ENCODE measurements around the gene EIF4EBP3.

Gene EIF4EBP3

DNA sequence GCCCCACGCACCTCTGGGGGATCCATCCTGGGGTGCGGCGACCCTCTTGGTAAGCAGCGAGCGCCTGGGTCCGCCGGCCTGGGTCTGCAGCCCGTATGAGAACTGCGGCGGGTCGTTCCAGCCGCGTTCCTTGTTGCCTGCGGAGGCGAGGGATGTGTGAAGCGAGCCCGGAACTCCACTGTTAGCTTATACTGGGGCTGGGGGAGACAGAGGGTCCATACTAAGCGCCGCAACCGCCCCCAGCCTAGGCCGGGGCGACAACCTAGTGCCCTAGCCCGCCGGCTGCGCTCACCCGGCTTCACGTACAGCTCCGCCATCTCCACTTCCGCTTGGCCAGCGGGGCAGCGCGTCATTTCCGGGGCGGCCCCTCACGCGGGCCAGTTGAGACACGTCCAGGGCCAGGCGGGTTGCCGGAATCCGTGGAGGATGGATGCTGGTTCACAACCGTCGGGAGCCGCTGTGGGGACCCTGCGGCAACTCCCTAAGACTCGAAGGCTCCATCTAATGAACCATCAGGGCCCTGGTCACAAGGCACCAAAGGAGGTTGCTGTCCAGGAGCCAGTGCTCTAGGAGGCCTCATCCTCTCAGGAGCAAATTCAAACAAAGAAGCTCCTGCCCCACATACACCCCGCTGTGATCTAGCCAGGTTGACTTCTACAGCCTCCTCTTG is 9.8 kb downstream of the EIF4EBP3 start, which contains the start of gene SRA1:
Gene SRA1, minus strand, starts transcription at position 338 of the 670 bp plus-strand sequence. Its CDS starts 21 bp downstream, at position 317.
- DNase-seq (ENCODE audit: low read depth in 3 of 3): peak; percentile 79 to 90 (median 80)

DNA sequence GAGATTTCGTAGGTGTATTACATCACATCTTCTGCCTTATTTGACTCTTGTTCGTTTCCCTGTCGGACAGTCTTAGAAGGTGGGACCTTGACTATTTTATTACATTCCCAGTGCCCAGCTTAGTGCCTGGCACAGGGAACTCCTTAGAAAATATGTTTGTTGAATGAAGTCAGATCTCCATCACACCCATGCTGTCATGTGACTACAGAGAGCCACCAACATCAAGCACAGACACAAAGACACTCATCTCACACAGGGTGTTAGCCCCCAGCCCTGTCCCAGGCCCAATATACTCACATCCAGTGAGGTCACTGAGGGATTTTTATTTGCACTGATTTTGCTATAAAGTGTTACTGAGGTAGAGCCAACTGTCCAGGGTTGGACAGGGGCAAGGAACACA is 10.5 kb downstream of the EIF4EBP3 start:
- no peak for DNase-seq (ENCODE audit: low read depth in 3 of 3)

DNA sequence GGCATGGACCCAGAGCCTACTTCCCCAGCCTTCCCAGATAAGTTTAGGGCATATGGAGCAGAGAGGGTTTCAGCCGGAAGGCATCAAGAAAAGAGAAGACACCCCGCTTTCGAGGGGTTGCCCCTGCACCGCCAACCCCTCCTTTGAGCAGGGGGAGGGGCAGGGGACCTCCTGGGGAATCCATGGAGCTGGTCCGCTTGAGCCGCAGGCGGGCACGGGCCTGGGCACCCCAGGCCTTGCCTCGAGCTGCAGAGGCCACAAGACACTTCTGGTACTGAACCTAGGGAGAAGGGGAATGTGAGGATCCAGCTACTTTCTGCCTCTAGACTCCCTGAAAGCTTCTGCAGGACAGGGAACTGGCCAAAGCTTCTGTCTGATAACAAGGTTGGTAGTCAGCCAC is 11.1 kb downstream of the EIF4EBP3 start:
- no peak for DNase-seq (ENCODE audit: low read depth in 3 of 3)

DNA sequence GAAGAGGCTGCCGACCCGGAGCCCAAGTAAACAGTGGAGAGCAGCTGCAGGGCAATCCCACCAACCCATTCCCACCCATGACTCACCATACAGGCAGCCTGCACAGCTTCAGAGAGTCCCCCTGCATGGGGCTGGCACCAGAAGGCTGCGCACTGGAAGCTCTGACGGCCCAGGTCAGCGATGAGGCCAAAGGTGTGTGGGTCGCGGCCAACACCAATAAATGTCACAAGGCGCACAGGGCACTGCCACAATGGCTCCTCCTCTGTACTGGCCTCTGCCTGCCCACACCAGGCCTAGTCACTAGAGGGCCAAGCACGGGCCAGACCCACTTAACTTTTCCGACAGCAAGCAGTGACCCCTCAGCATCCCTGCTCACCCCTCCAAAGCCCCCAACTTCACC is 12.8 kb downstream of the EIF4EBP3 start:
- DNase-seq (ENCODE audit: low read depth in 3 of 3): no peak

DNA sequence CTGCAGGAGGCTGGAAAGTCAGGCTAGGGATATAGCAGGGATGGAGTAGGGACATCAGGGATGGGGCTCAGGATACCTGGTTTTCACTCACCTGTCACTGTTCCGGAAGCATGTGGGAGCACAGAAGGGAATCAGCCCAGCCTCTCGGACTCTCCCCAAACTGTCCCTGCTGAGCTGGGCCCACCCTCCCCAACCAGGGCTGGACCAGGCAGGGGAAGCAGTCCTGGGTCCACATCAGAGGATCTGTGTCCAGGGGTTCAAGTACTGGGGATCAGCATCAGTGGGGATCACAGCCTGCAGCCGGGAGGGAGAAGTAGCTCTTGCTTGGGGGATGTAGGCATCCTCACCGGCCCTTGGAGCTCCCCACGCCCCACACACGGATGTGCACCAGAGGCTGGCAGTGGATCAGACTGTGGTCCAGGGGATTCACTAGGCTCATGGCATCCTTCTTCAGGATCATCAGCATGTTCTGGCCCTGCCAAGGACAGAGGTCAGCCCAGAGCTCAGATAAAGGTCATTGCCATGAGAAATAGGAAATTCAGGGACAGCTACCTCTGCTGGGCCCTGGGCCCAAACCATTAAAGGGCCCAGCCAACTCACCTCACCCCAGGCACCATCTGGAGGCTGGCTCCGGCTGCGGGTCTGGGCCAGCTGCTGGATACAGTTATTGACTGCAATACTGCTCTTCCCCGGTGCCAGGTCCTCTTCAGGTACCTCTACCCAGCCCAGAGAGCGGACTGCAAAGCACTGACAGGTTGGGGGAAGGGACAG is 14.5 kb downstream of the EIF4EBP3 start:
- no peak for DNase-seq (ENCODE audit: low read depth in 3 of 3)

DNA sequence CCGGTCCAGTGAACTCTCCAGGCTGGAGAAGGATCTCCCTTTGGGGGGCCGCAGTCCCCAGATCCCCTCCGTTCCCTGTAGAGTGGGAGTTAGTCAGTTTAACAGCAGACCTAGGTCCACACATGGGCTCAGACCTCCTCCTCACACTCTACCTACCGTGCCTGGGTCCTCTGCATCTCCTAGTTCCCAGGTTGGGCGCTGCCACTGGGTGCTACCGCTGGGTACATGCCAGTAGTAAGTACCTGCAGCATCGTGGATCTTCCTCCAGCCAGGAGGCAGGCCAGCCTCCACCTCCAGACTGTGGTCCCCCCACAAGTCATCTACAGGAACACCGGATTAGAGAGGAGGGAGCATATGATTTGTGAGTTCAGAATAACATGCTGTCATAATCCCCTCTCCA is 16.1 kb downstream of the EIF4EBP3 start:
- DNase-seq (ENCODE audit: low read depth in 3 of 3): no peak

DNA sequence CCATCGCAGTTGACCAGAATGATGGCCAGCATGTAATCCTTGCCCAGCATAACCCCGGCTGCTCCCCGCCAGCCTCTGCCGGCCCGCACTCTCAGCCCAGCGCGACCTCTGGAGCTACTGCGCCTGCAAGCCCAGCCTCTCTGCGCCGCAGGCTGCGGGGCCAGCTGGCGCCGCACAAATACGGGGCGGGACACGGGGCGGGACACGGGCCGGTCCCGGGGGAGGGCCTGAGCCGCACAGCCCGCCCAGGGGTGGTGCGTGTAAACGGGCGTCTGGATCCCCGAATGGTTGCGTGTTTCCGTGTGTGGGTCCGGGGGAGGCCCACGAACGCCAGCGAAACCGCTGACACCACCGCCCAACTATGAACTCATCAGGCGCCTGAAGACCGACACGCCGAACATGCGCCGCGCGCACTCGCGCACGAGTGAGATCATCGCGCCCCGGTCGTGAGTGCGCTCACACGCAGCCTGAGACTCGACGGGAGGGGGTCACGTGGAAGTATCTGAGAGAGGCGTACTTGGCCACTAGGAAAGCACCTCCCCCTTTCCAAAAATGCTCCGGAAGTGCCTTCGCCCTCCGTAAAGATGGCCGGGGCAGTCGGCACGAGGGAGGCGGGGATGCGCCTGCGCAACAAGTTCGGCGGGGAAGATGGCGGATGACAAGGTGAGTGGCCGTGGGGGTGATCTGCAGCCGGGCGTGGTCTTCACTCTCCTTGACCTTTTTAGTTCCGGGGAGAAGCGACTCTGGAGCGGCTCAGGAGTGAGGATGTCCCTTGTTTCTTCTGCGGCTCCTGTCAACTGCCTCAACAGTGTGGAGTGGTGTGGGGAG is 16.9 kb downstream of the EIF4EBP3 start, which contains the start of the genes APBB3 and SLC35A4:
Gene APBB3, minus strand, starts transcription at position 403 of the 828 bp plus-strand sequence. Its CDS starts 353 bp downstream, at position 50.
Gene SLC35A4, plus strand, starts transcription at position 633 of the 828 bp plus-strand sequence. CDS start 2,342 bp downstream, outside the sequence.
- peak; percentile 89 to 95 (median 94) for DNase-seq (ENCODE audit: low read depth in 3 of 3)

DNA sequence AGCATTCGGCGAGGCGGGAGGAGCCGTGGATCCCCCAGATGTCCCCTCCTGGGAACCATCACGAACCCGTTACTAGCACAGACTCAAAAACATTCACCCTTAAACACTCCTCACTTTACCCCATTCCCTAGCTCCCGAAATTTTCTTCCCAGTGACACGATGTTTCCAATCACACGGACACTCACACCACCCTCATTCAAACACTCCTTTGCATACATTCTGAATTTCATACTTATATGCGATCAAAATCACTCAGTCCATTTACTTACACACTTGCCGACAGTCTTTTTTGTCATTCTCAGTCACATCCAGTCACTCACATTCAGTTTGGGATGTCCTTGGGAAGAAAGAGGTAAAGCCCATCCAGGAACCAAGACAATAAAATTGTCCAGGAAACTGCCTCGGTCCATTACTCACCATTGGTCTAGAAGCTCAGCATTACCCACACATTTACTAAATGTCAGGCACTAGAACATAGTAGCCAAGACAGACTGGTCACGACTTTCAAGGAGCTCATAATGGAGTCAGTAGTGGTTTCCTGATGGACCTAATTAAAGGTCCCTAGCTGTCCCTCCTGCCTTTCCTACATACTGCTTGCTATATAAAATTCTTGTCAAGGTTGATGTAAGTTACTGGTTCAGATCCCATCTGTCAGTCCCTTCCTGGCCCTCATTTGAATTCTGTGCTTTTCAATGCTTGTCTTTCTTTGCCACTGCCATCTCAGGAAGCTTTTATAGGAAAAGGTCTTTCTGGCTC is 17.7 kb downstream of the EIF4EBP3 start:
- DNase-seq (ENCODE audit: low read depth in 3 of 3): no peak

DNA sequence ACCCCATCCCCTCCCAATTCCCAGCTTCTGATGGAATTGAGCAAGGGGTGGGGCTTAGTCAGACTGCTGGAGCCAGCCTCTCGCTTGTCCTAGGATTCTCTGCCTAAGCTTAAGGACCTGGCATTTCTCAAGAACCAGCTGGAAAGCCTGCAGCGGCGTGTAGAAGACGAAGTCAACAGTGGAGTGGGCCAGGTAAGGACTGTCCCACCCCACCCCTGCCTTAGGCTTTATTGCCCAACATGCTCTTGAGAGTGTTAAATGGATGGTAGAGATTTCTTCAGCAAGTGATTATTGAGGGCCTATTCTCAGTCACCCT is 18.3 kb downstream of the EIF4EBP3 start:
- no peak for DNase-seq (ENCODE audit: low read depth in 3 of 3)

DNA sequence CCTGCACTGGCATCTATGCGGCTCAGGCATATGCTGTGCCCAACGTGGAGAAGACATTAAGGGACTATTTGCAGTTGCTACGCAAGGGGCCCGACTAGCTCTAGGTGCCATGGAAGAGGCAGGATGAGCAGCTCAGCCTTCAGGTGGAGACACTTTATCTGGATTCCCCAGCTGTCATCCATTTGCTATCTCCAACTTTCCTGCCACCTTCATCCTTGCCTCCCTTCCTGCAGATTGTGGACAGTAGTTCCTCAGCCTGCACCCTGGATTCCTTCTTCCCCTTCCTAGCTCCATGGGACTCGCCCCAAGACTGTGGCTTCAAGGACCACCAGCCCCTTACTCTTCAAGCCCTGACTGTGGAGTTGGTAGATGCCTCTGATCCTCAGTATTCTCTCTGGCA is 19.2 kb downstream of the EIF4EBP3 start:
- no peak for DNase-seq (ENCODE audit: low read depth in 3 of 3)

DNA sequence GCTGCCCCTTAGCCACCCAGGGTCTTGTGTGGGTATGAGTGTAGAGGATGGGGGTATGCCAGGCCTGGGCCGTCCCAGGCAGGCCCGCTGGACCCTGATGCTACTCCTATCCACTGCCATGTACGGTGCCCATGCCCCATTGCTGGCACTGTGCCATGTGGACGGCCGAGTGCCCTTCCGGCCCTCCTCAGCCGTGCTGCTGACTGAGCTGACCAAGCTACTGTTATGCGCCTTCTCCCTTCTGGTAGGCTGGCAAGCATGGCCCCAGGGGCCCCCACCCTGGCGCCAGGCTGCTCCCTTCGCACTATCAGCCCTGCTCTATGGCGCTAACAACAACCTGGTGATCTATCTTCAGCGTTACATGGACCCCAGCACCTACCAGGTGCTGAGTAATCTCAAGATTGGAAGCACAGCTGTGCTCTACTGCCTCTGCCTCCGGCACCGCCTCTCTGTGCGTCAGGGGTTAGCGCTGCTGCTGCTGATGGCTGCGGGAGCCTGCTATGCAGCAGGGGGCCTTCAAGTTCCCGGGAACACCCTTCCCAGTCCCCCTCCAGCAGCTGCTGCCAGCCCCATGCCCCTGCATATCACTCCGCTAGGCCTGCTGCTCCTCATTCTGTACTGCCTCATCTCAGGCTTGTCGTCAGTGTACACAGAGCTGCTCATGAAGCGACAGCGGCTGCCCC is 19.8 kb downstream of the EIF4EBP3 start:
- no peak for DNase-seq (ENCODE audit: low read depth in 3 of 3)

DNA sequence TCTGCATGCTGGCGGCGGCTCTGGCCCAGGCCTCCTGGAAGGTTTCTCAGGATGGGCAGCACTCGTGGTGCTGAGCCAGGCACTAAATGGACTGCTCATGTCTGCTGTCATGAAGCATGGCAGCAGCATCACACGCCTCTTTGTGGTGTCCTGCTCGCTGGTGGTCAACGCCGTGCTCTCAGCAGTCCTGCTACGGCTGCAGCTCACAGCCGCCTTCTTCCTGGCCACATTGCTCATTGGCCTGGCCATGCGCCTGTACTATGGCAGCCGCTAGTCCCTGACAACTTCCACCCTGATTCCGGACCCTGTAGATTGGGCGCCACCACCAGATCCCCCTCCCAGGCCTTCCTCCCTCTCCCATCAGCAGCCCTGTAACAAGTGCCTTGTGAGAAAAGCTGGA is 20.4 kb downstream of the EIF4EBP3 start:
- DNase-seq (ENCODE audit: low read depth in 3 of 3): no peak

DNA sequence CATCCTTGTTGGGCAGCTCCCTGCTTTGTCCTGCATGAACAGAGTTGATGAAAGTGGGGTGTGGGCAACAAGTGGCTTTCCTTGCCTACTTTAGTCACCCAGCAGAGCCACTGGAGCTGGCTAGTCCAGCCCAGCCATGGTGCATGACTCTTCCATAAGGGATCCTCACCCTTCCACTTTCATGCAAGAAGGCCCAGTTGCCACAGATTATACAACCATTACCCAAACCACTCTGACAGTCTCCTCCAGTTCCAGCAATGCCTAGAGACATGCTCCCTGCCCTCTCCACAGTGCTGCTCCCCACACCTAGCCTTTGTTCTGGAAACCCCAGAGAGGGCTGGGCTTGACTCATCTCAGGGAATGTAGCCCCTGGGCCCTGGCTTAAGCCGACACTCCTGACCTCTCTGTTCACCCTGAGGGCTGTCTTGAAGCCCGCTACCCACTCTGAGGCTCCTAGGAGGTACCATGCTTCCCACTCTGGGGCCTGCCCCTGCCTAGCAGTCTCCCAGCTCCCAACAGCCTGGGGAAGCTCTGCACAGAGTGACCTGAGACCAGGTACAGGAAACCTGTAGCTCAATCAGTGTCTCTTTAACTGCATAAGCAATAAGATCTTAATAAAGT is 21.1 kb downstream of the EIF4EBP3 start:
- no peak for DNase-seq (ENCODE audit: low read depth in 3 of 3)

DNA sequence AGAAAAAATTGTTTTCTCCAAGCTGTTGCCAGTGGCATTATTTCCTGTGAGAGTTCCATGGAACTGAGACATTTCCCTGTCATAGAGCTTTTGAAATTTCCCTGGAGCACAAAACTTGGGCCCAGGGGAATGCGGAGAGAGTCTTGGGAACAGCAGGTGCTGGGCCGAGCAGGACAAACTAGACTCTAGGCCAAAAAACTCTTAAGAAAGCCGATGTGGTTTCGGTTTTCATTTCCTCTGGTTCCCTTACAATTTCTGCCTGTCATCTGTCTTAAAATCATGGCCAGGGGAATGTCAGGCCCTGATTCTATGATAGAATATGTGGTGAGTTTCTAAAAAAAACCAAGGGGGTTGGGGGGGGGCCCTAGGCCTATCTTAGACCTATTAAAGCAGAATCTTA is 21.7 kb downstream of the EIF4EBP3 start:
- DNase-seq (ENCODE audit: low read depth in 3 of 3): no peak

DNA sequence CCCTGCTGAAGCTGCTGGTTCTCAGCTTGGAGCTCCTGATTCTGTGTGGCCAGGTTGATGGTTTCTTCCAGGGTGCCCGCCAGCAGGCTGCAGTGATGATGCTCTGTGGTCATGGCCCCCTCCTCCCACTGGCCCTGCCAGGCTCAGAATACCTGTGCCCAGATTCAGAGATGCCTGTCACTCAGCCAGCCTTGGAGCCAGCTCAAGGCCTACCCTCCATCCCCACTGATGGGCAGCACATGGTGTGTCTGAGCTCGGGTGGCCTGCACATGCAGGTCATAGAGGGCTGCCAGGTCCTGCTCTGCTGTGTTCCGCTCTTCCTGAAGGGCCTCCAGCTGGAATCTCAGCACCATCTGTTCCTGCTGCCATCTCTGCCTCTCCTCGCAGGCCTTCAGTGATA is 22.6 kb downstream of the EIF4EBP3 start:
- no peak for DNase-seq (ENCODE audit: low read depth in 3 of 3)

DNA sequence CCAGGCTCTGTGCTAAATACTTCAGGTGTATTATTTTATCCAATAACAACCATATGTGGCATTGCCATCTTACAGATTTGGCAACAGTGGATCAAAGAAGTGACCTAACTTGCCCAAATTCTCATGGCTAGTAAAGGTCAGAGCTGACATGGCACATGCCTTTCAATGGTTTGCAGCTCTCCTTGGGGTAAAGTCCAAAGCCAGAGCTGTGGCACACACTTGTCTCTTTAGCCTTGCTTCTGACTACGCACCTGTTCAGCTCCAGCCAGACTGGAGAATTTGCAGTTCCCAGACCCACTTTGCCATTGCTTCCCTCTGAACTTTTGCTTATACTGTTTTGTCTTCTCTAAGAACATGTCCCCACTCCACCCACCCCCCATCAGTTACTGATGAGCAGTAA is 23.0 kb downstream of the EIF4EBP3 start:
- no peak for DNase-seq (ENCODE audit: low read depth in 3 of 3)

DNA sequence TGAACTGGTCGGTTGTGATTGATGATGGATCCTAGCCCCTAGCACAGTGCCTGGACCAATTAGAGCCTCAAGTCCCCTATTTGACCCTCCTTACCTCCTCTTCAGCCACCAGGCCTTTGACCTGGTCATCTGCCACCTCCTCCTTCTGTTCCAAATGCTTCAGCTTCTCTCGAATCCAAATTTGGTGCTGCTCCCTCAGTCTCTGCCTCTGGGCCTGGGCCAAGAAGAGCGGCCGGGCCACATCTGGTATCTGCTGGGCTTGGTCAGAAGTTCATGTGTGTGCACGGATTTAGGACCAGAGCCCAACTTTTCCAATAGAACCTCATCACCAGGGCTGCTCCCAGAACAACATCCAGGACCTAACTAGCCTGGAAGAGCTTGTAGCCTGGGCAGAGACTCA is 23.6 kb downstream of the EIF4EBP3 start:
- DNase-seq (ENCODE audit: low read depth in 3 of 3): no peak

DNA sequence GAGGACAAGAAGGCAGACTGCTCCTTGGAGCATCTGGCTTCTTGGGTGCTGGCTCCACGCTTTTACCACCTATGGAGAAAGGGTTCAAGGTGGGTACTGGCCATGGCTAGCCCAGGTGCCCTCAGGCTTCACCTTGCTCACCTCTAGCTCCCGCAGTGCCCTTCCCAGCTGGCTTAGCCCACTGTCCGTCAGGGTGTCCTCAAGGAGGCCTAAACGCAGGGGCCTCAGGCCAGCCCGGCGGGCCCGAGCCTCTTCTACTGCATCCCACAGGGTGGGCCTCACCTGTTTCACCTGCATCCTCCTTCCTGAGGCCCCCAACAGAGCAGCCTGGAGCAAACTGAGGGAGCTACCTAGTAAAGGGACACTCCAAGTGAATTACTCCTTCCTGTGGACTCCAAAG is 26.2 kb downstream of the EIF4EBP3 start:
- DNase-seq (ENCODE audit: low read depth in 3 of 3): no peak

DNA sequence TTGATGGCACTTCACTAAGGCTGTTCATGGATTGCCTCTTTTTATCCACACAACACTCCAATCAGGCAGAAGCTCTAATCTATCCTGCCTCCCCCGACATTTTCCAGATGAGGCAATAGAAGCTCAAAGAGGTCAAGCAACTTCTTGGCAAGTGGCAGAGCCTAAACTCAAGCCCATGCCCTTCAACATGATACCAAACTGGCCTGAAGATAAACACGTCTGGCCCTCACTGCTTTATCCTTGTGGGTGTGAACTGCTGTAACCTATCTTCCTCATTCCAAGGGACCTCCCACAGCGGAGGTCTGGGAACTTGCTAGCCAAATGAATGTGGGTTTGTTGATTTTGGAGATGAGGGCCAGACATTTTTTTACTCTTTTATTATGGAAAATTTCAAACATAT is 26.7 kb downstream of the EIF4EBP3 start:
- DNase-seq (ENCODE audit: low read depth in 3 of 3): no peak

DNA sequence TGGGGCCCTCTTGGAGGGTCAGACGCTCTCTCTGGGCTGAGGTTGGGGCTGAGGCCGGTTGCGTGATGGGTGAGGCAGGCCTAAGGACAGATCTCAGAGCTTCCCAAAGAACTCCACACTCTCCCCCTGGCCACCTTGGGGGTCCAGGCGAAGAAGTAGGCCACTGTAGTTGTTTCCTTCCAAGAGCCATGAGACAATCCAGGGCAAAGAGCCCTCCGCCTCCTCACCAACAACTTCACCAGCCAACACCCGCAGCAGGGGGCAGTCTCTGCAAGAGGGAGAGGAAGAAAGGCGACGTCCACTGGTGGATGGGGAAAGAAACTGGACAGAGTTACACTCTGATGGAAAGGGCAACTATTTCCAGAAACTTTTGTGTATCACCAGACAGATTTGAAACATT is 27.8 kb downstream of the EIF4EBP3 start:
- no peak for DNase-seq (ENCODE audit: low read depth in 3 of 3)

DNA sequence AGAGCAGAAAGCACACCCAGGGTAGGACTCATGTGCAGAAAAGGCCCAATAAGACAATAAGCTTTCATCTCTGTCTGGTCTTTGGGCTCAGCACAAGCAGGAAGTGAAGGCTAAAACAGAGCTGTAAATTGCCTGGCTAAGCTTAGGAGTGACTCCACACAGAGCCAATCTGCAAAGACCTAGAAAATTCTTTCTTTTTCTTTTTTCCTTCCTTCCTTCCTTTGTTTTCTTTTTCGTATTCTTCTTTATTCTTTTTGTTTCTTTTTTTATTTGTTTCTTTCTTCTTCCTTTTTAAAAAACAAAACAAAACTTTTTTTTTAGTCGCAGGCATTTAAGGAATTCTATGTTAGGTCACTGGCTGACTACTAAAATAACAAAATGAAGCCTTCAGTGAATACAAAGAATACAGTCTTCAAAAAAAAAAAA is 29.3 kb downstream of the EIF4EBP3 start:
- DNase-seq (ENCODE audit: low read depth in 3 of 3): no peak
